ENCODE results near the gene GOLGA6L7.

GRCh38 chr15:28892789-28893610 lies 44.6 kb upstream of the GOLGA6L7 start:
- TF ChIP-seq, protein P1, sequence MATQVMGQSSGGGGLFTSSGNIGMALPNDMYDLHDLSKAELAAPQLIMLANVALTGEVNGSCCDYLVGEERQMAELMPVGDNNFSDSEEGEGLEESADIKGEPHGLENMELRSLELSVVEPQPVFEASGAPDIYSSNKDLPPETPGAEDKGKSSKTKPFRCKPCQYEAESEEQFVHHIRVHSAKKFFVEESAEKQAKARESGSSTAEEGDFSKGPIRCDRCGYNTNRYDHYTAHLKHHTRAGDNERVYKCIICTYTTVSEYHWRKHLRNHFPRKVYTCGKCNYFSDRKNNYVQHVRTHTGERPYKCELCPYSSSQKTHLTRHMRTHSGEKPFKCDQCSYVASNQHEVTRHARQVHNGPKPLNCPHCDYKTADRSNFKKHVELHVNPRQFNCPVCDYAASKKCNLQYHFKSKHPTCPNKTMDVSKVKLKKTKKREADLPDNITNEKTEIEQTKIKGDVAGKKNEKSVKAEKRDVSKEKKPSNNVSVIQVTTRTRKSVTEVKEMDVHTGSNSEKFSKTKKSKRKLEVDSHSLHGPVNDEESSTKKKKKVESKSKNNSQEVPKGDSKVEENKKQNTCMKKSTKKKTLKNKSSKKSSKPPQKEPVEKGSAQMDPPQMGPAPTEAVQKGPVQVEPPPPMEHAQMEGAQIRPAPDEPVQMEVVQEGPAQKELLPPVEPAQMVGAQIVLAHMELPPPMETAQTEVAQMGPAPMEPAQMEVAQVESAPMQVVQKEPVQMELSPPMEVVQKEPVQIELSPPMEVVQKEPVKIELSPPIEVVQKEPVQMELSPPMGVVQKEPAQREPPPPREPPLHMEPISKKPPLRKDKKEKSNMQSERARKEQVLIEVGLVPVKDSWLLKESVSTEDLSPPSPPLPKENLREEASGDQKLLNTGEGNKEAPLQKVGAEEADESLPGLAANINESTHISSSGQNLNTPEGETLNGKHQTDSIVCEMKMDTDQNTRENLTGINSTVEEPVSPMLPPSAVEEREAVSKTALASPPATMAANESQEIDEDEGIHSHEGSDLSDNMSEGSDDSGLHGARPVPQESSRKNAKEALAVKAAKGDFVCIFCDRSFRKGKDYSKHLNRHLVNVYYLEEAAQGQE (IDR thresholded peaks at IDR 0.05), result no peak
- TF ChIP-seq CTCF (IDR thresholded peaks at IDR 0.05), result no peak
- TF ChIP-seq POLR2A (IDR thresholded peaks at IDR 0.05; ENCODE audit: low read length), result no peak
- TF ChIP-seq EP300 (IDR thresholded peaks at IDR 0.05), result no peak
- TF ChIP-seq MYC (IDR thresholded peaks at IDR 0.05; ENCODE audit: borderline replicate concordance, low read length), result no peak
- no peak for TF ChIP-seq BHLHE40 (IDR thresholded peaks at IDR 0.05; ENCODE audit: low read depth, low read length)
- TF ChIP-seq HOXB5 (CRISPR knock-in tag; IDR thresholded peaks at IDR 0.05), result no peak
- no peak for TF ChIP-seq HDAC2 (IDR thresholded peaks at IDR 0.05)
- no peak for TF ChIP-seq SMC3 (IDR thresholded peaks at IDR 0.05)
- TF ChIP-seq CEBPB (IDR thresholded peaks at IDR 0.05), result no peak
